H7 (cell line): Measurements from ENCODE around the gene MET. TPM values are rescaled to one million over a fixed set of nuclear protein-coding genes. Genes with fewer than 3 reads are reported as not detected.
"Not testable (repeated sequence)": the region's sequence is repeated elsewhere in the genome, so short reads cannot be mapped to it uniquely, and the experiment has no call there.

Source experiments
- DNase-seq: peaks from one replicate; pipeline ENCODE4 v3.0.0; 2012
- H3K27me3 ChIP-seq: 2 replicates; pipeline ENCODE4 v1.6.0; 2011; ENCODE audit warnings: mild to moderate bottlenecking, low read length; ENCODE audit not compliant: control insufficient read depth, insufficient read depth
- H3K36me3 ChIP-seq: replicated peaks from 2 replicates; pipeline ENCODE4 v1.5.1; 2011; ENCODE audit warnings: low read length; ENCODE audit not compliant: control insufficient read depth, insufficient read depth
- H3K4me3 ChIP-seq: 2 replicates; pipeline ENCODE4 v1.5.1; 2011; ENCODE audit warnings: low read depth, mild to moderate bottlenecking, control low read depth, low read length, moderate library complexity; ENCODE audit not compliant: insufficient read depth
- total RNA-seq: library from RNA; depleted of rRNA; stranded (reverse); fragments of >200 nt; shearing (Covaris generic); gene quantifications from 2 replicates; pipeline ENCODE4 v1.2.3, GENCODE V29; 2014

The MET gene
- total RNA-seq, 1 experiment from 2014 or later, result 14.6 TPM

DNA sequence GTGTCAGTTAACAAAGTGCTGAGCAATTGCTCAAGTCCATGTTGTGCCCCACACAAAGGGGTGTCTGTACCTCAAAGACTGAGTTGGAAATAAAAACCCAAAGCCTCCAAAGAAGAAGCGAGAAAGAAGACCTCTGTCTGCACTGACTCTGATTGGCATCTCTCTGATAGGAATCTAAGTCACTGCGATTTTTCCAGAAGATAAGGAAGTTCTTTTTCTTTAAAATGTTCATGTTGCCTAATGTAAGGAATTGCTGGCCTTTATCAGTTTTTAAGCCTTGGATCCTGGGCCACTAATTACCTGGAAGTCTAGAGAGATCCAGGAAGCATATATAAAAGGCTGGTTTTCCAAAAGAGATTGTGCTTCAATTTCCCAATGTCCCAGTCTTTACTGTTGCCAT lies 24.1 kb upstream of the MET start:
- no peak for DNase-seq
- Histone ChIP-seq H3K4me3 (no peak overlapping the region), H3K36me3 (no peaks in the 10 kb centered on the region)

DNA sequence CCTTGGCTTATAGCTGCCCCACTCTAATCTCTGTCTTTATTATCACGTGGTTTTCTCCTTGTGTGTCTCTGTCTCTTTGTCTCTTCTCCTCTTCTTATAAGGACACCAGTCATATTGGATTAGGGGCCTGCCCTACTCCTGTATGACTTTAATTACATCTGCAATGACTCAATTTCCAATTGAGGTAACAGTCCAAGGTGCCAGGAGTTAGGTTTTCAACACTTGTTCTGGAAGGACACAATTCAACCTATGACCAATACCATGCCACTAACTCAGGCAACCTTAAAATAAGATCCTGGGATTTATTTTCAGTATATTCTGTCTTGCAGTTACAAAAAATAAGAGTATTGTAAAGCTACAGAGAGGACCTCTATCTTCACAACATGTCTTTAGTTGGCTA lies 21.6 kb upstream of the MET start:
- DNase-seq, result no peak
- Histone ChIP-seq H3K4me3 (no peak overlapping the region), H3K27me3 (no peaks in the 10 kb centered on the region), H3K36me3 (no peaks in the 10 kb centered on the region)

More for the DNA sequence above, 24.1 kb upstream of the MET start:
- H3K27me3 ChIP-seq, result no peaks in the 10 kb centered on the region

DNA sequence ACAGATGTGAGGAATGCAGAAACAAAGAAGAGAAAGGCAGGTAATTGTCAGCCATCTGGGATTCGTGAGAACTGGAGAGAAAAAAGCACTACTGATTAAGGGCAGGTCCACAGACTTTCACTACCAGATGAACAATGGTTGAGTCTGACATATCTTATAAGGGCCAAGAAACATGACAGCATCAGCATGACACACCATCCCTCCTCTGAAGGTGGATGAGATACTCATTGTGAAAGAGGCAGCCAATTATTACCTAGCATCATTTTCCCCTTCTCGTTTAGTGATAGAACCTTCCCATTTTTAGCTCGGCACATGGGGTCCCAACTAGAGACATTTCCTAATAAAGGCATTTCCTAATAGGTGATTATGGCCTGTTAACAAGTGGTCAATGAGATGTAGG lies 19.2 kb upstream of the MET start:
- no peak for DNase-seq
- H3K27me3 ChIP-seq, result no peaks in the 10 kb centered on the region
- no peaks in the 10 kb centered on the region for H3K36me3 ChIP-seq
- H3K4me3 ChIP-seq, result no peak overlapping the region

DNA sequence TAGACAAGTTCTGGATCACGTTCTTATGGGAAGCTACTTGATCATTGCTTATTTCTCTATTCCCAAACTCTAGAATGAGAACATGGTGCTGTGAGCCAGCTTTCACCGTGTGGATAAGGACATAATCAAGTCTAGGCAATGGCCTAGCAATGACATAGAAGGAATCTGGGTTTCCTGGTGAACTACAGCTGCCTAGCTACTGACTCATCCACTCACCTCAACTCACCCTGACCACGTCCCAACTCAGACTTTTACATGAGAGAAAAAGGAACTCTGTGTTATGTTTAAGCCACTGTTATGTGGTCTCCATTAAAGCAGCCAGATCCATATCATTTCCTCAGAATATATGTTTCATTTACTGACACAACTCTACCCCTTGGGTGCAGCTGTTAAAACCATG lies 18.8 kb upstream of the MET start:
- no peaks in the 10 kb centered on the region for H3K36me3 ChIP-seq
- no peak overlapping the region for H3K4me3 ChIP-seq
- DNase-seq, result no peak
- no peaks in the 10 kb centered on the region for H3K27me3 ChIP-seq

DNA sequence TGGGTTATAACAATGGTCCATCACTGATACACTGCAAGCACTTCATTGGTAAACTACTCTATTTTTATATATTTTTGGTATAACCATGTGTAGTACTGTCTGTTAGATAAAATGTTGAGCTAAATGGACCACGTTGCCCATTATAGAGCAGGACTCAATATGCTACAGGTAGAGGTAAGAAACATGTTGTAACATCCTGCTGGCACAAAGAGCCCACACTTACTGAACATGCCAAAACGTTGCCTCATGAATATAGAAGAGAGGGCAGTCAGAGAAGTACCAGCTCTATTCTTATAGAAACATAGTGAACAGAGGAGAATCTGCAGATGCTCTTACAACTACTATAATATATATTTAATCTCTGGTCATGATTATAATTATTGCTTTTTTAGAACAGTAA lies 18.4 kb upstream of the MET start:
- Histone ChIP-seq H3K4me3 (no peak overlapping the region), H3K36me3 (no peaks in the 10 kb centered on the region), H3K27me3 (no peaks in the 10 kb centered on the region)
- no peak for DNase-seq

DNA sequence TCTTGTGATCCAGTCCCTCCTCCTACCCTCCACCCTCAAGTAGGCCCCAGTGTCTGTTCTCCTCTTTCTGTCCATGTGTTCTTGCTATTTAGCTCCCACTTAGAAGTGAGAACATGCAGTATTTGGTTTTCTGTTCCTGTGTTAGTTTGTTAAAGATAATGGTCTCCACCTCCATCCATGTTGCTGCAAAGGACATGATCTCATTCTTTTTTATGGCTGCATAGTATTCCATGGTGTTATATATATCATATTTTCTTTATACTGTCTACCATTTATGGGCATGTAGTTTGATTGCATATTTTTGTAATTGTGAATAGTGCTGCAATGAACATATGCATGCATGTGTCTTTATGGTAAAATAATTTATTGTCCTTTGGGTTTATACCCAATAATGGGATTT lies 12.7 kb upstream of the MET start:
- H3K36me3 ChIP-seq, H3K4me3 ChIP-seq, H3K27me3 ChIP-seq, DNase-seq: not testable (repeated sequence)

DNA sequence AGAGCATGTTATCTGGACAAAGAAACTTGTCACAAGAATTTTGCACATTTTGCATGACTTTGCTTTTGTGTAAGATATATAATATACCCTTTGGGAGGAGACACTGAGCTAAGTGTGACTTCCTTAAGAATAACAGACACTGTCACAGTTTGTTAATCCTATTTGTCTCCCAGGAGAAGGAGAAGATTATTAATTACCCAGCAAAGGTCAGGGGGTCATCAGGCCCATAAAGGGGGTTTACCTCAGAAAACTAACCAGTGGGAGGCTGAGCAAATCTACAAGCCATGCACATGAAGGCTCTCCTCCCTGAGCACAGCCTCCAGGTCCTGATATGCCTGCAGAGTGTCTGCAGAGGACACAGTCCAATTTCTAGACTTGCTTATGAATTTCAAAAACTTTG lies 10.1 kb upstream of the MET start:
- DNase-seq, result no peak
- Histone ChIP-seq H3K36me3 (no peaks in the 10 kb centered on the region), H3K4me3 (no peak overlapping the region), H3K27me3 (no peaks in the 10 kb centered on the region)

DNA sequence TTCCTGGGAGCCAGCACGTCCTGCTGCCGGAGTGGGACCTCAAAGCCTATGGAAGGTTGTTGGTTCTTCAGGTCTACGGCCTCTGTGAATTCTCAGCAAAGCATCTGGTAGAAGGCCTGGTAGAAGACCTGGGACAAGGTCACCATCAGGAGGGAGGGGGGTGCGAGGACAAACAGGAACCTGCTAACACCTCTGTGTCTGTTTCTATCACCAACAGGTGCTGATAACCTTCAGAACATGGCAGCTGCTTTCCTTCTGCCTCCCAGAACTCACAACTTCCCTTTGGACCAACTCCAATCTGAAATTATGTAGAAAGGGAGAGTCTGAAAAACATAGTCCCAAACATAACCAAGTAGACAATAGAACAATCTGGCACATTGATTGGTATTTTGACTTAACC lies 8.3 kb upstream of the MET start:
- Histone ChIP-seq H3K27me3 (no peaks in the 10 kb centered on the region), H3K36me3 (no peaks in the 10 kb centered on the region), H3K4me3 (no peak overlapping the region)
- DNase-seq, result no peak

DNA sequence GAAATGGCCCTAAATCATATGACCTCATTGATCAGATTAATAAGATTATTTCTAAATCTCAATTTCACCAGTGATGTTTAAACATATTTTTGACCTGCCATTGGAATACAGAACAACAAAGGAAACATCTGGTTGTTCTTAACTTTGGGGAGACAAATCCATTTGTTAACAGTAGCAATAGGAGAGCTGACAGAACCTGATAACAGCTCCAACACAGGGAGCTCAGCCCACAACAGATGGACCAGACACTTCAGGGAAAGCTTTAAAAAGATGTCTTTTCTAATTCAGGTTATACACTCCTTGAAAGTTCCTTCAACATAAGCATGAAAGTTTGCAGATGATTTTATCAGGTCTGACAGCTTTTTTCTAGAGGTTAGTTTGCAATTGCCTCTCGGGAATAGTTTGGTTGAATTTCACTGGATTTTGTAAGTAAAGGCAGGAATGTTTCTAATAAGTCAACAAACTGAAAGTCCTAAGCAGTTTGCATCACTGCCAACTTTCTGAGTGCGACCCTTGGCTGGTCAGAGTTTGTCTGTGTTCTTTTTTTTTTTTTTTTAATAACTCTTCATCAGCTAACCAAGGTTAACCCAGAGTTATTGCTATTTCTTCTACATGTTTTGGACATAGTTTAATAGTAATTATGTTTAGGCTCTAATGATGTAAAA lies 6.5 kb upstream of the MET start:
- Histone ChIP-seq H3K36me3 (no peaks in the 10 kb centered on the region), H3K4me3 (no peak overlapping the region), H3K27me3 (no peaks in the 10 kb centered on the region)
- no peak for DNase-seq

DNA sequence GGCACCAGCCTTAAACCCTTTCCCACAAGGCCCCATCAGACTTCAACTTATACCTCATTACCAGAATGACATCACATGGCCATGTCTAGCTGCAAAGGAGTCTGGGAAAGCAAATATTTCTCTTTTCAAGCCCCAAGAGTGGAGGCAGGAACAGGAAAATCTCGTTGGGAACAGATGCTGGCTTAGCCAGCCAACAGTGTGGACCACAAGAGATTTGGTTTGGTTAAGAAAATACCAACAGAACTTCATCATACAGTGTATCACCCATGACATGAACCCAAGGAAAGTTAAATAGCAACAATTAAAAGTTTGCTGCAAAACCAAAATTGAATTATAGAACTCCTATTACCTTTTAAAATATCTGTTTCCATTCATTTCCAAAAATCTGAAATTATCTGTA lies 2.2 kb upstream of the MET start:
- no peak for DNase-seq
- H3K27me3 ChIP-seq, result peaks cover 13% of the 10 kb centered on the region

DNA sequence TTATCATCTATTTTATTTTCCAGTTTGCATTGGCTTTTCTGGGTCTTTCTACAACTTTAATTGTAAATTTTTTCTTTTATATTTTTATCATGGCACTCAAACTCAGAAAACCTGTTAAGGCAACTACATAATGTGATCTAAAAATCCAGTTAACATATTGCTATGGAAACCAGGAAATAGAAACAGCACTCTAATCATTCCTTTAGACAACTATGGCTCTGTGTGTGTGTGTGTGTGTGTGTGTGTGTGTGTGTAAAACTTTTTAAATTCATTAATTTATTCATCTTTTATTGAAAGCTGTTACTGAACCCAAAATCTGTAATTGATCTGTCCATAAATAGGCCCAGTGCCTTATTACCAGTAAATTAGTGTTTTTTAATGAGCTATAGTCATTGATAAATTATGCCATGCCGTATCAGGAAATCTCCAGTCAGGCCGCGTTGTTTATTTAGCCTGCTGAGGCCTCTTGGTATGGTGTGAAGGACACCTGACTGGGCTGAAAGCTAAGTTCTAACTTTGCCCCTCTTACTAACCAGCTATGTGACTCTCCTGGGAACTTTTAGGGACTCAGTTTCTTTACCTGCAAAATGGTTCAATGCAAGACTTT lies 1.5 kb upstream of the MET start:
- Histone ChIP-seq H3K4me3 (no peak overlapping the region), H3K27me3 (peaks cover 13% of the 10 kb centered on the region), H3K36me3 (no peaks in the 10 kb centered on the region)
- DNase-seq, result no peak

More for the DNA sequence above, 2.2 kb upstream of the MET start:
- no peaks in the 10 kb centered on the region for H3K36me3 ChIP-seq
- H3K4me3 ChIP-seq, result no peak overlapping the region

DNA sequence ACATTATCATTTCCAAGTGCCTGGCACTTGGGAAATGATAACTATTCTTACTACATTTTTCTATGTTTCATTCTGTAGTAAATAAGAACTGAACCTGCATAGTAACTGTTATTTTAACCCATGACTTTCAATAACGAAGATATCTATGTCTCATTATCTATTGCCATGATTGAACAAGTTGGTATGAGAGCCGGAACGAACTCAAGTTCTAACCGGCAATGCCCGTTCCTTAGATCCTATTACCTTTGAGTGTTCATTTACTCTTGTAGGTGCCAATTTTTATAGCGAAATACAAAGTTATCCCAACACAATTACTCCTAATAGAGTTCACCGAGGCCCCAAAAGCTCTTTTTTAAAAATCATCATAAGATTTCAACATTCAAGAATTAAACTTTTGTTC lies 885 bp upstream of the MET start:
- Histone ChIP-seq H3K36me3 (no peaks in the 10 kb centered on the region), H3K4me3 (no peak overlapping the region), H3K27me3 (peaks cover 13% of the 10 kb centered on the region)
- DNase-seq, result no peak

DNA sequence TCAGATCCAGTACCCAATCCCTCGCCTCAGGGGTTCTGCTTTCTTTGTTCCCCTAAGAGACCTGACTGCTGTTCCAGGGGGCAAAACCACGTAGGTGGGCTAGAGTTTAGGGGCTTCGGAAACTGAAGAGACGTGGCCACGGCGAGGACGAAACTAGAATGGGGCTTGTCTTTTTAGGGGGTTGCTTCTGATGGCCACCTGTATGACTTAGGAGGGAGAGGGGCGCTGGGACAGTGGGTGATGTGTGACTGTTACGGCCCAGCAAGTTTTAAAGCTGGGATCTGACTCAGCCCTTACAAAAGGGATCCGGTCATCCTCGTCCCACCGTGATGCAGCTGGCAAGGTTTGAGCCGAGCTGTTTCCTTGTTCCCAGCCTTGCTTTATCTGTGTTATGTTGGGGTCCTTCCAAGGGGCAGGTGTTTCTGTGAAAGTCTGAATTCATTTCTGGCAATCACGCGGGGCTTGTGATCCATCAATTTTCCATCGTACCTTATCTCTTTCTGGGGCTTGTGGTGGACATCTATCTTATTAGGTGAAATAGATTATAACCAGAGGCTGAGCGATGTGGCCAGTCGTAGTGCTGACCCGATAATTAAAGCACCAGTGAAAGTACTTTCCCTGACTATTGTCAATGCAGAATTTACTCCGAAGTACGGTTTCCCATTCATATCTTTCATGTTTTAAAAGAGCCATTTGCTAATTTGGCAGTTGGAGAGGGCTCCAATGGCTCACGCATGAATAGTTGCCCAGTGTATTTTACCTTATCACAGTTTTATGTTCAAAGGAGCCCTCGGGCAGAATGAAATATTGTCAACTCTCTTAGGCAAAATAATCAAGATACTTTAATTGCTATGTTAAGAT lies 830 bp downstream of the MET start:
- peak; percentile 30 for DNase-seq
- H3K36me3 ChIP-seq, result no peaks in the 10 kb centered on the region
- H3K4me3 ChIP-seq, result peak overlapping the region; percentile 67
- peaks cover 13% of the 10 kb centered on the region for H3K27me3 ChIP-seq

DNA sequence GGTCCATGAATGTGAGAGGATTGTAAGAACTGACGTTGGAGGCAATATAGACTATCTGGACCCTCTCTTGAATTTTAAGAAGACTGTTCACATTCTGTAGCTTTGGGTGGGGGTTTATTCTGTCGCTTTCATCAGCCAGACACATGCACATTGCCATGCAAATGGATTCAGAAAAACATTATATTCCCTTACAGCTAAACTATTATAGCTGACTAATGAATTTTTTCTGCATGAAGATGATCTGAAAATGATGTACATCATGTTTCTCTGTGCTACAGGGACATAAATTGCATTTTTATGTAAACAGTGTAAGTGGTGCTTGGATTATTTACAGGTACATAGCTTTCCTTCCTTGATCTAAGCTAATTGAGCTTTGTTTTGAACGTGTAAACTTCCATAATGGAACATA lies 1.5 kb downstream of the MET start:
- Histone ChIP-seq H3K4me3 (no peak overlapping the region), H3K27me3 (peaks cover 13% of the 10 kb centered on the region), H3K36me3 (no peaks in the 10 kb centered on the region)
- DNase-seq, result no peak
